CMK (cell line): Measurements from ENCODE around the gene WDR6.

ENCODE experiments used
- DNase-seq: peaks from one replicate; pipeline ENCODE4 v3.0.0-alpha.2; 2010; ENCODE audit warnings: low read depth

WDR6 gene

GRCh38 chr3:49015765-49016164 lies 8.6 kb downstream of the WDR6 start:
- DNase-seq: no peak

- no peak for DNase-seq
These were observed 9.4 kb downstream of the WDR6 start for GRCh38 chr3:49016414-49017228.

- DNase-seq: no peak
These were observed 10.2 kb downstream of the WDR6 start for GRCh38 chr3:49017229-49017970.

GRCh38 chr3:49017971-49018706 lies 10.9 kb downstream of the WDR6 start, which contains the start of gene DALRD3:
TSS of gene DALRD3 (minus strand) at chr3:49018580. CDS start at chr3:49018564, 16 bp downstream.
- DNase-seq: no peak

GRCh38 chr3:49018707-49019006 lies 11.5 kb downstream of the WDR6 start:
- no peak for DNase-seq

GRCh38 chr3:49019941-49020329 lies 12.7 kb downstream of the WDR6 start:
- DNase-seq: no peak

GRCh38 chr3:49020330-49021212 lies 13.4 kb downstream of the WDR6 start:
- DNase-seq: no peak

- peak; percentile 91 for DNase-seq
These were observed 14.1 kb downstream of the WDR6 start for GRCh38 chr3:49021213-49021812.

GRCh38 chr3:49021813-49022687 lies 14.9 kb downstream of the WDR6 start, which contains the start of gene NDUFAF3:
TSS of gene NDUFAF3 (plus strand) at chr3:49022121. CDS start at chr3:49022145, 24 bp downstream.
- DNase-seq: peak; percentile 76

GRCh38 chr3:49022688-49023171 lies 15.5 kb downstream of the WDR6 start:
- no peak for DNase-seq

- no peak for DNase-seq
These were observed 16.6 kb downstream of the WDR6 start for GRCh38 chr3:49023775-49024174.

- DNase-seq: no peak
These were observed 17.3 kb downstream of the WDR6 start for GRCh38 chr3:49024449-49024848.

- DNase-seq: peak; percentile 100
These were observed 18.0 kb downstream of the WDR6 start for GRCh38 chr3:49025005-49025792.

- no peak for DNase-seq
These were observed 18.8 kb downstream of the WDR6 start for GRCh38 chr3:49025793-49026520.

GRCh38 chr3:49026536-49026935 lies 19.3 kb downstream of the WDR6 start:
- DNase-seq: no peak

GRCh38 chr3:49027634-49028033 lies 20.4 kb downstream of the WDR6 start:
- DNase-seq: no peak

- DNase-seq: no peak
These were observed 21.1 kb downstream of the WDR6 start for GRCh38 chr3:49028298-49028672.
